Measurements from ENCODE around the gene HOXB4.
A peak's percentile ranks its signal among the peaks of the same experiment; 100 is the strongest.

The HOXB4 gene

GRCh38 chr17:48590607-48591161, 12.5 kb upstream of the HOXB4 start:
- no peak for TF ChIP-seq SPI1 (IDR thresholded peaks at IDR 0.05; ENCODE audit: low read depth, low read length)
- no peak for TF ChIP-seq PAX5 (IDR thresholded peaks at IDR 0.05; ENCODE audit: insufficient read depth, low read length, severe bottlenecking)
- TF ChIP-seq TAF1 (IDR thresholded peaks at IDR 0.05; ENCODE audit: low read depth, low read length): no peak
- no peak for TF ChIP-seq POLR2AphosphoS5 (IDR thresholded peaks at IDR 0.05; ENCODE audit: low read depth, low read length)
- no peak for TF ChIP-seq POLR2A (IDR thresholded peaks at IDR 0.05; ENCODE audit: low read depth, low read length)
- no peak for TF ChIP-seq POU2F2 (IDR thresholded peaks at IDR 0.05; ENCODE audit: low read depth, low read length)
- FAIRE-seq: no peak
- no peak for DNase-seq (ENCODE audit: insufficient read length, low spot score)

- peak; percentile 9 for FAIRE-seq
Measured at GRCh38 chr17:48589831-48590606, 11.9 kb upstream of the HOXB4 start, which contains the start of gene HOXB3. Gene HOXB3, minus strand, starts transcription at chr17:48590241. Its CDS starts 37,767 bp downstream, at chr17:48552474.

GRCh38 chr17:48589060-48589830, 11.1 kb upstream of the HOXB4 start:
- DNase-seq (ENCODE audit: insufficient read length, low spot score): no peak
- peak; percentile 45 for FAIRE-seq
- TF ChIP-seq POLR2A (IDR thresholded peaks at IDR 0.05; ENCODE audit: low read depth, low read length) (no peak), POLR2AphosphoS5 (IDR thresholded peaks at IDR 0.05; ENCODE audit: low read depth, low read length) (no peak), PAX5 (IDR thresholded peaks at IDR 0.05; ENCODE audit: insufficient read depth, low read length, severe bottlenecking) (no peak), TAF1 (IDR thresholded peaks at IDR 0.05; ENCODE audit: low read depth, low read length) (no peak), SPI1 (IDR thresholded peaks at IDR 0.05; ENCODE audit: low read depth, low read length) (no peak), POU2F2 (IDR thresholded peaks at IDR 0.05; ENCODE audit: low read depth, low read length) (no peak)

More at GRCh38 chr17:48589831-48590606, 11.9 kb upstream of the HOXB4 start, which contains the start of gene HOXB3:
- TF ChIP-seq POU2F2 (IDR thresholded peaks at IDR 0.05; ENCODE audit: low read depth, low read length) (no peak), PAX5 (IDR thresholded peaks at IDR 0.05; ENCODE audit: insufficient read depth, low read length, severe bottlenecking) (no peak)
- no peak for DNase-seq (ENCODE audit: insufficient read length, low spot score)

GRCh38 chr17:48588528-48588927, 10.4 kb upstream of the HOXB4 start:
- TF ChIP-seq SPI1 (IDR thresholded peaks at IDR 0.05; ENCODE audit: low read depth, low read length) (no peak), POLR2A (IDR thresholded peaks at IDR 0.05; ENCODE audit: low read depth, low read length) (no peak)
- DNase-seq (ENCODE audit: insufficient read length, low spot score) (no peak), FAIRE-seq (no peak)

GRCh38 chr17:48588074-48588415, 9.9 kb upstream of the HOXB4 start:
- DNase-seq (ENCODE audit: insufficient read length, low spot score) (no peak), FAIRE-seq (no peak)
- no peak for TF ChIP-seq PAX5 (IDR thresholded peaks at IDR 0.05; ENCODE audit: insufficient read depth, low read length, severe bottlenecking)
- no peak for TF ChIP-seq POLR2A (IDR thresholded peaks at IDR 0.05; ENCODE audit: low read depth, low read length)

- no peak for DNase-seq (ENCODE audit: insufficient read length, low spot score)
- TF ChIP-seq TAF1 (IDR thresholded peaks at IDR 0.05; ENCODE audit: low read depth, low read length): no peak
- TF ChIP-seq POU2F2 (IDR thresholded peaks at IDR 0.05; ENCODE audit: low read depth, low read length): no peak
- TF ChIP-seq SPI1 (IDR thresholded peaks at IDR 0.05; ENCODE audit: low read depth, low read length): no peak
- TF ChIP-seq PAX5 (IDR thresholded peaks at IDR 0.05; ENCODE audit: insufficient read depth, low read length, severe bottlenecking): no peak
- TF ChIP-seq POLR2AphosphoS5 (IDR thresholded peaks at IDR 0.05; ENCODE audit: low read depth, low read length): no peak
- no peak for TF ChIP-seq POLR2A (IDR thresholded peaks at IDR 0.05; ENCODE audit: low read depth, low read length)
Measured at GRCh38 chr17:48587276-48588073, 9.3 kb upstream of the HOXB4 start.

GRCh38 chr17:48586355-48587258, 8.5 kb upstream of the HOXB4 start:
- DNase-seq (ENCODE audit: insufficient read length, low spot score) (no peak), FAIRE-seq (peak; percentile 38)
- TF ChIP-seq POU2F2 (IDR thresholded peaks at IDR 0.05; ENCODE audit: low read depth, low read length): peak; percentile 57; the same call in 1 of the 2 replicates
- no peak for TF ChIP-seq POLR2A (IDR thresholded peaks at IDR 0.05; ENCODE audit: low read depth, low read length)

More at GRCh38 chr17:48587276-48588073, 9.3 kb upstream of the HOXB4 start:
- FAIRE-seq: no peak

GRCh38 chr17:48584223-48584741, 6.1 kb upstream of the HOXB4 start:
- no peak for FAIRE-seq
- TF ChIP-seq POU2F2 (IDR thresholded peaks at IDR 0.05; ENCODE audit: low read depth, low read length) (no peak), PAX5 (IDR thresholded peaks at IDR 0.05; ENCODE audit: insufficient read depth, low read length, severe bottlenecking) (no peak), SPI1 (IDR thresholded peaks at IDR 0.05; ENCODE audit: low read depth, low read length) (no peak), POLR2AphosphoS5 (IDR thresholded peaks at IDR 0.05; ENCODE audit: low read depth, low read length) (no peak), POLR2A (IDR thresholded peaks at IDR 0.05; ENCODE audit: low read depth, low read length) (no peak), TAF1 (IDR thresholded peaks at IDR 0.05; ENCODE audit: low read depth, low read length) (no peak)

More at GRCh38 chr17:48584223-48584741, 6.1 kb upstream of the HOXB4 start:
- no peak for DNase-seq (ENCODE audit: insufficient read length, low spot score)

Data from GM12891 (cell line).